GM12801 (cell line): ENCODE data around the gene LNPEP.

Experiments used
- CTCF ChIP-seq: IDR thresholded peaks from one replicate; pipeline ENCODE4 v1.5.1; 2011; ENCODE audit warnings: control low read depth; ENCODE audit not compliant: insufficient read length; ENCODE audit errors: extremely low read depth

LNPEP gene

GRCh38 chr5:96935559-96936430, at the start of gene LNPEP:
Gene LNPEP, plus strand, starts transcription at chr5:96936080. Its CDS starts 76 bp downstream, at chr5:96936156.
- TF ChIP-seq CTCF: no peak

DNA sequence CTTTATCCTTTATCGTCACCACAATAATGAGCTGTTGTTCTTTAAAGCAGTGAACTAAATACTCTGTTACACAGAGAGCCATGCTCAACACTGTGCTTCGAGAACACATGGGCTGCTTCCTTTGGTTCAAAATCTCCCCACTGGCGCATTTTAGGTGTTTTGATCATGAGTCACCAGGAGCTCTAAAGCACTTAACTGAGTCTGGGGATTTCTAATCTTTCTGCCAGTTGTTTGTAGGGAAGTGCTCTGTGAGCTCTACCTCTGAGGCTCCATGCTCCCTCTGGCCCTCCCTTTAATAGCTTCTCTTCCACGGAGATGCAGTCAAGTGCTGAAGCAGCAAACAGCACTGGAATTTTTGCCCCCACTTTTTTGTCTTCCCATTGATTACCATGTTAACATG, 42.5 kb upstream of the LNPEP start:
- no peak for TF ChIP-seq CTCF

DNA sequence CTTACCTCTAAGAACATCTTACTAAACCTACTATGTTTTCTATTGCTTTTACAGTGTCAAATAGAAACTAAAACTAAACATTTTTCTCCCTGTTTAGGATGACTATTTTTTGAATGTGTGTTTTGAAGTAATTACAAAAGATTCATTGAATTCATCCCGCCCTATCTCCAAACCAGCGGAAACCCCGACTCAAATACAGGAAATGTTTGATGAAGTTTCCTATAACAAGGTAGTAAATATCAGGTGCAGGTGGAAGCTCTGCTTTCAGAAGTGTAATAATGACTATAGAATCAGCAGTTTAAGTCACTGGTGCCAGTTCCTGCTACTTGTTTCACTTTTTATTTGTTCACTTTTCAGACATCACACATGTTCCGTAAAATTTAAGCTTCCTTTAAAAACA, 39.6 kb upstream of the LNPEP start:
- TF ChIP-seq CTCF: no peak

GRCh38 chr5:96896806-96897205, 39.1 kb upstream of the LNPEP start:
- no peak for TF ChIP-seq CTCF

GRCh38 chr5:96901384-96901783, 34.5 kb upstream of the LNPEP start:
- TF ChIP-seq CTCF: no peak

DNA sequence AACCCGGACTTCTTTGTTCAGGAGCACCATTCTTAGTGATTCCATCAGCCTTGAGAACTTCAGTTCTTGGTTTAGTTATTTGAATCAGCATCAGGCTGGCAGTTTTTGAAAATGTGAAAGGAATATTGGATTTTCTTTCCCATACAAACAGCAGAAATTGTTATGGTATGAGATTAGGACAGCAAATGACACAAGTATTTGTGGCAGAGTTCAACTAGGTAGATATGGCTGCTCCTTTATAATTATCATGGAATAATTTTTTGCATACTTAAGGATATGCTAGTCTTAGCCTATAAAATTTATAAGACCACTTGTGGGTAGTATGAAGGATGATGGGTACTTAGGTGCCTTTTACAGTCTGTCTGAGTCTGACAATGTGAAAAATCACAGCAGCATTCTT, 34.0 kb upstream of the LNPEP start:
- TF ChIP-seq CTCF: no peak

- no peak for TF ChIP-seq CTCF
Observed at GRCh38 chr5:96902876-96903275, 33.0 kb upstream of the LNPEP start.
